ENCODE data around the gene NLGN1. TPM values are rescaled to one million over a fixed set of nuclear protein-coding genes. Genes with fewer than 3 reads are reported as not detected.

The NLGN1 gene
- total RNA-seq, 4 donors from 2014 or later: 12.9 to 20.9 (median 18.0) TPM

DNA sequence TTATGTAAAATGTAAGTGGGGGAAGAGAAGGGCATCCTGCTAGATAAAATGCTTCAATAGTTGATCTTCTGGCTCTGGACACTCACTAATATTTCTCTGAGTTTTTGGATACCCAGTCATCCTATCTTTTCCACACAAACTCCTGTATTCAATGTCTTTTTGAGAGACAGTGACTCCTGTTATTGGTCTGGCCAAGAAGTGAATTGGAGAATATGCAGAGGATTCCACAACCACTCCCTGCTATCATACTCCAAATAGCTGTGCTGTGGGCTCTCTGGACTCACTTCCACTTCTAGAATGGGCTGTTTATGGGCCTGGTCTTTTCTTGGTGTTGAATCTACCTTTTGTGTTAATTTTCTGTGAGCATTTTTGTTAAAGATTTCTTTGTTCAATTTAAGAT lies 376.8 kb downstream of the NLGN1 start:
- DNase-seq (ENCODE audit: extremely low spot score): no peak
- H3K27ac ChIP-seq (replicated peaks in 1 of 4): no peak overlapping the region
- no peak for TF ChIP-seq POLR2A (IDR thresholded peaks at IDR 0.05; ENCODE audit: low read depth)
- no peak for TF ChIP-seq POLR2AphosphoS5 (IDR thresholded peaks at IDR 0.05)
- TF ChIP-seq EP300 (IDR thresholded peaks at IDR 0.05): no peak
- TF ChIP-seq, protein P1, sequence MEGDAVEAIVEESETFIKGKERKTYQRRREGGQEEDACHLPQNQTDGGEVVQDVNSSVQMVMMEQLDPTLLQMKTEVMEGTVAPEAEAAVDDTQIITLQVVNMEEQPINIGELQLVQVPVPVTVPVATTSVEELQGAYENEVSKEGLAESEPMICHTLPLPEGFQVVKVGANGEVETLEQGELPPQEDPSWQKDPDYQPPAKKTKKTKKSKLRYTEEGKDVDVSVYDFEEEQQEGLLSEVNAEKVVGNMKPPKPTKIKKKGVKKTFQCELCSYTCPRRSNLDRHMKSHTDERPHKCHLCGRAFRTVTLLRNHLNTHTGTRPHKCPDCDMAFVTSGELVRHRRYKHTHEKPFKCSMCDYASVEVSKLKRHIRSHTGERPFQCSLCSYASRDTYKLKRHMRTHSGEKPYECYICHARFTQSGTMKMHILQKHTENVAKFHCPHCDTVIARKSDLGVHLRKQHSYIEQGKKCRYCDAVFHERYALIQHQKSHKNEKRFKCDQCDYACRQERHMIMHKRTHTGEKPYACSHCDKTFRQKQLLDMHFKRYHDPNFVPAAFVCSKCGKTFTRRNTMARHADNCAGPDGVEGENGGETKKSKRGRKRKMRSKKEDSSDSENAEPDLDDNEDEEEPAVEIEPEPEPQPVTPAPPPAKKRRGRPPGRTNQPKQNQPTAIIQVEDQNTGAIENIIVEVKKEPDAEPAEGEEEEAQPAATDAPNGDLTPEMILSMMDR (IDR thresholded peaks at IDR 0.05): no peak
- H3K36me3 ChIP-seq: no peaks in the 10 kb centered on the region
- no peak overlapping the region for H3K4me3 ChIP-seq
- H3K4me1 ChIP-seq: no peaks in the 10 kb centered on the region
- intact Hi-C loops (cut with DNase I): no loop called here
- H3K9me3 ChIP-seq: no peaks in the 10 kb centered on the region
- no peaks in the 10 kb centered on the region for H3K27me3 ChIP-seq

DNA sequence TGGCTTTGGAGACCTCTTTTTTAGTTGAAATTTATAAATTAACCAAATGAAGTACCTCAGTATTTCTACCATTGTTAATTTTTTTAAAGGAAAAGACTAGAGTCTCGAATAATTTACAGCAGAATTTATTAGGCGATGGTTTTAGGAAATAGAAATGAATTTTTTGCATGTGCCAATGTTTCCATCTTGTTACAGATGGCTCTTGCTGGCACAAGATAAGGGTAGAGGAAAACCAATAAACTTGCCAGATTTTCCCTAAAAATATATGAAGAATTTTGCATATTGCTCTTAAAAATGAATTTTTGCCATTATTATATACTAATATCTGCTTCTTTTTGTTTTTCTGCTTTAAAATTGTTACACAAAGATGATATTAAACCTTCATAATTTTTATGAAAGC lies 380.7 kb downstream of the NLGN1 start:
- no peaks in the 10 kb centered on the region for H3K4me1 ChIP-seq
- intact Hi-C loops (cut with DNase I): no loop called here
- H3K4me3 ChIP-seq: no peak overlapping the region
- DNase-seq (ENCODE audit: extremely low spot score): no peak
- H3K9me3 ChIP-seq: no peaks in the 10 kb centered on the region
- H3K27ac ChIP-seq (replicated peaks in 1 of 4): no peak overlapping the region
- no peaks in the 10 kb centered on the region for H3K36me3 ChIP-seq
- 89% methylated on average over 2 of the region's 2 CpGs for WGBS
- TF ChIP-seq EP300 (IDR thresholded peaks at IDR 0.05) (no peak), POLR2A (IDR thresholded peaks at IDR 0.05; ENCODE audit: low read depth) (no peak), POLR2AphosphoS5 (IDR thresholded peaks at IDR 0.05) (no peak)
- TF ChIP-seq, protein P1 (IDR thresholded peaks at IDR 0.05): no peak
- no peaks in the 10 kb centered on the region for H3K27me3 ChIP-seq

DNA sequence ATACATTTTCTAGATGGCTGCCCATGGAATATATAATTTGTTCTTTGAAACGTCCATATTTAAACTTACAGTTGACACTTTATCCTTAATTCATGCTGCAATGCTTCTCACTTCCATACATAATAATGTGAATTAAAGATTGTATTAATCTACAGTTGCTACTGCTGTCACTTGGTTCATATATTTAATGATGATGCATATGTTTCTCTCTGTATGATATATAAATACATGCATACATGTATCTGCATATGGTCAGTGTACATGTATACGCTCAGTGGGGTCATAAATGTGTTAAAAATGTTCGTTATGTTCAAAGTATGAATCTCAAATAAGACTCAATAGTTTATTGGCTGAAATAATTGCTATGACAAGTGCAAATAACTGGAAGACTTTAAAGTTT lies 382.5 kb downstream of the NLGN1 start:
- no peak for TF ChIP-seq POLR2A (IDR thresholded peaks at IDR 0.05; ENCODE audit: low read depth)
- no peak for TF ChIP-seq POLR2AphosphoS5 (IDR thresholded peaks at IDR 0.05)
- TF ChIP-seq, protein P1 (IDR thresholded peaks at IDR 0.05): no peak
- TF ChIP-seq EP300 (IDR thresholded peaks at IDR 0.05): no peak
- no peaks in the 10 kb centered on the region for H3K27me3 ChIP-seq
- no peaks in the 10 kb centered on the region for H3K9me3 ChIP-seq
- intact Hi-C loops (cut with DNase I): no loop called here
- H3K27ac ChIP-seq (replicated peaks in 1 of 4): no peak overlapping the region
- 91% methylated on average over 3 of the region's 3 CpGs for WGBS
- no peaks in the 10 kb centered on the region for H3K4me1 ChIP-seq
- no peak overlapping the region for H3K4me3 ChIP-seq
- DNase-seq (ENCODE audit: extremely low spot score): no peak
- no peaks in the 10 kb centered on the region for H3K36me3 ChIP-seq

DNA sequence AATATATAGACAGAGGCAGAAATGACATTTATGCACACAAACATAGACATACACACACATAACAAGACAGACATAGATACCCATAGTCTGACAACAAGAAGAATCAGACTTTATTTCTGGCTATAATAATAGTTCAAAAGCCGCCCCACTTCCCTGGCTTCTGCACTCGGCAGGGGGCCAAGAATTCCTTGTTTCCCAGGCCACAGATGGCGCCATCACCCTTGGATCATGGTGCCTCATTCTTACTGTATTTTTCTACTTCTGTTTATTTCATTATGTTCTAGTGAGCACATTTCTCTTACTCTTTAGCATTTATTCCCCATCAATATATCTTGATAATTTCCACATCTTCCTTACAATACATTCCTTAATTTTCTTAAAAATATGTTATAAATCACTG lies 387.5 kb downstream of the NLGN1 start:
- no peaks in the 10 kb centered on the region for H3K4me1 ChIP-seq
- DNase-seq (ENCODE audit: extremely low spot score): no peak
- no peak overlapping the region for H3K4me3 ChIP-seq
- intact Hi-C loops (cut with DNase I): no loop called here
- H3K27me3 ChIP-seq: no peaks in the 10 kb centered on the region
- TF ChIP-seq, protein P1 (IDR thresholded peaks at IDR 0.05): no peak
- TF ChIP-seq POLR2A (IDR thresholded peaks at IDR 0.05; ENCODE audit: low read depth) (no peak), EP300 (IDR thresholded peaks at IDR 0.05) (no peak), POLR2AphosphoS5 (IDR thresholded peaks at IDR 0.05) (no peak)
- H3K36me3 ChIP-seq: no peaks in the 10 kb centered on the region
- no peaks in the 10 kb centered on the region for H3K9me3 ChIP-seq
- WGBS: 85% methylated on average over 3 of the region's 3 CpGs
- H3K27ac ChIP-seq (replicated peaks in 1 of 4): no peak overlapping the region

DNA sequence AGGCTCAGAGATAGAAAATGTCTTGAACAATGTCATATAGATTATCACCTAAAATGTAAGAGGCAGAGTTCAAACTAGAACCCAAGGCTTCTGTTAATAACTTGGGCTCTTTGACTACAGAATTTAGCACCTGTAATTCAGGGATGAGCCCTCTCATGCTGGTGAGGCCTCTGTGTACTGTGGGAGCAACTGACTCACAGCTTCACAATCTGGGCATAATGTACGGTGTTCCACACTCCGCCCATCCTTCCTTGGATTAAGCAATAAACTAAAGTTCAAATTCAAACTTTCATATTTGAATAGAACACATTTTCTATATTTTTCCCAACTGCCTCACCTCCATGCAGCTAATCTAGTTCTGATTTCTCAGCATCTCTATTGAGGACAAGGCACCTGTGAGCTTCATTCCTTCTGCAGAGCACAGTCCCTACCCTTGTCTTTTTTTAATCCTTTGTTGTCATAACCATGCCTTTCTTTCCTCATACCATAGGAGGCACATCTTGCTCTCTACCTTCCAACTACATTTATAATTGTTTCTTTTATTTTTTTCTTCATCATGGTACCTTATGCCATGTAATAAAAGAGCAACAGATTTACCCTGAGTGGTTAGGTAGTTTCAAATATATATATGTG lies 392.1 kb downstream of the NLGN1 start:
- Histone ChIP-seq H3K4me1 (no peaks in the 10 kb centered on the region), H3K27me3 (no peaks in the 10 kb centered on the region), H3K36me3 (no peaks in the 10 kb centered on the region), H3K27ac (replicated peaks in 1 of 4) (no peak overlapping the region), H3K9me3 (no peaks in the 10 kb centered on the region), H3K4me3 (no peak overlapping the region)
- DNase-seq (ENCODE audit: extremely low spot score): no peak
- 81% methylated on average over 2 of the region's 2 CpGs for WGBS
- TF ChIP-seq EP300 (IDR thresholded peaks at IDR 0.05): no peak
- TF ChIP-seq POLR2AphosphoS5 (IDR thresholded peaks at IDR 0.05): no peak
- TF ChIP-seq, protein P1 (IDR thresholded peaks at IDR 0.05): no peak
- no peak for TF ChIP-seq POLR2A (IDR thresholded peaks at IDR 0.05; ENCODE audit: low read depth)
- intact Hi-C loops (cut with DNase I): no loop called here
